ENCODE results near the gene TCF4.
A peak's percentile ranks its signal among the peaks of the same experiment; 100 is the strongest.

TCF4 gene

DNA sequence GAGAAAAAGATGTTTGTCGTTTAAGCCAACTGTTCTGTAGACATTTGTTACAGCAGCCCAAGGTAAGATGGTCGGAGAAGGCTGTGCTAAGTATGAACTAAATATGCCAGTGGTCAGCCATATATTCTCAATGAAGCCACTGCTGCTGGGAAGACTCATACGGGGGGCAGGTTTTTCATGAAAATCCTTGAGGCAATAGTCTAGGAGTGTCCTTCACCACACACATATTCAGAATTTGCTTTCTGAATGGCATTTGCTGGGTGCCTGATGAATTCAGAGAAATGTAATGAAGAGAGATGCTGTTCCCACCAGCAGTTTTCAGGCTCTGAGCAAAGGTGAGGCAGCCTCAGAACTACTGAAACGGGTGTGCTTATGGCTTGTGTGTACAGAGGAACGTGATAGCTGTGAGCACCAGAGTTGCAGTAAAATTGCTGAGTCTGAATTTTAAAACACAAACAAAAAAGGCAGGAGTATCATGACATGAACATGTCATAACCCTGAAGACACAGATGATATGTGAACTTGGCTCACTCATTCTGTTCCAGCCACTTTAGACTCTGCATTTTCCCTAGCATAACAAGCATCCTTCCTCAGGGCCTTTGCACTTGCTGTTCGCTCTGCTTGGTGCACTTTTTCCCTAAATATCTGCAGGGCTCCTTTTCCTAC lies 21.3 kb upstream of the TCF4 start:
- H3K27ac ChIP-seq (ENCODE audit: insufficient read depth, low read length, poor library complexity, severe bottlenecking): no peak overlapping the region
- H3K4me3 ChIP-seq (ENCODE audit: insufficient read depth, low read depth, low read length, poor library complexity, severe bottlenecking): no peak overlapping the region
- no peaks in the 10 kb centered on the region for H3K27me3 ChIP-seq (replicated peaks; ENCODE audit: control insufficient read depth, insufficient read depth, low read length, poor library complexity, severe bottlenecking)
- no peak for DNase-seq
- H3K4me1 ChIP-seq (ENCODE audit: control insufficient read depth, insufficient read depth, low read length, poor library complexity, severe bottlenecking): no peaks in the 10 kb centered on the region
- H3K9me3 ChIP-seq (ENCODE audit: control insufficient read depth, low read length): no peaks in the 10 kb centered on the region
- no peaks in the 10 kb centered on the region for H3K36me3 ChIP-seq (ENCODE audit: control insufficient read depth, insufficient read depth, low read length)

GRCh38 chr18:55608497-55608896 lies 20.5 kb upstream of the TCF4 start:
- Histone ChIP-seq H3K27ac (ENCODE audit: insufficient read depth, low read length, poor library complexity, severe bottlenecking) (no peak overlapping the region), H3K36me3 (ENCODE audit: control insufficient read depth, insufficient read depth, low read length) (no peaks in the 10 kb centered on the region), H3K4me1 (ENCODE audit: control insufficient read depth, insufficient read depth, low read length, poor library complexity, severe bottlenecking) (no peaks in the 10 kb centered on the region), H3K27me3 (replicated peaks; ENCODE audit: control insufficient read depth, insufficient read depth, low read length, poor library complexity, severe bottlenecking) (no peaks in the 10 kb centered on the region), H3K9me3 (ENCODE audit: control insufficient read depth, low read length) (no peaks in the 10 kb centered on the region), H3K4me3 (ENCODE audit: insufficient read depth, low read depth, low read length, poor library complexity, severe bottlenecking) (no peak overlapping the region)
- no peak for DNase-seq

DNA sequence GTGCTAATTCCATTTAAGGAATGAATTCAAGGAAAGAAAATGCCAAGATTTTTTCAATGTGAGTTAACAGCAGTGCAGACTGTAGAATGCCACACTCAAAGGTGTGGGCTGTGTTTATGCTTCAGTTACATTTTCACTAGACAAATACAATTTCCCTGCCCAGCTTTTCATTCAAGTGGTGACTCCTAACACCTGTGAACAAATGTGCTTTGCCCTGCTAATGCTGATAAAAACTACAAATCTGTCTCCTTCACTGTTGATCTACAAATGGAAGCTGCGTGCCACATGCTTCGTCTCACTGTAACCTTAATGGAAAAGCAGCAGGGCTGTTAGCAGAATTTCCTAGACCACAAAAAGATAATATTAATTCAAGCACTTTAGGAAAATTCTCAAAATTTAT lies 19.8 kb upstream of the TCF4 start:
- no peak for DNase-seq
- Histone ChIP-seq H3K4me1 (ENCODE audit: control insufficient read depth, insufficient read depth, low read length, poor library complexity, severe bottlenecking) (no peaks in the 10 kb centered on the region), H3K27ac (ENCODE audit: insufficient read depth, low read length, poor library complexity, severe bottlenecking) (no peak overlapping the region), H3K9me3 (ENCODE audit: control insufficient read depth, low read length) (no peaks in the 10 kb centered on the region), H3K27me3 (replicated peaks; ENCODE audit: control insufficient read depth, insufficient read depth, low read length, poor library complexity, severe bottlenecking) (no peaks in the 10 kb centered on the region), H3K36me3 (ENCODE audit: control insufficient read depth, insufficient read depth, low read length) (no peaks in the 10 kb centered on the region), H3K4me3 (ENCODE audit: insufficient read depth, low read depth, low read length, poor library complexity, severe bottlenecking) (no peak overlapping the region)

GRCh38 chr18:55605733-55606338 lies 17.8 kb upstream of the TCF4 start:
- no peak overlapping the region for H3K27ac ChIP-seq (ENCODE audit: insufficient read depth, low read length, poor library complexity, severe bottlenecking)
- H3K27me3 ChIP-seq (replicated peaks; ENCODE audit: control insufficient read depth, insufficient read depth, low read length, poor library complexity, severe bottlenecking): no peaks in the 10 kb centered on the region
- no peaks in the 10 kb centered on the region for H3K4me1 ChIP-seq (ENCODE audit: control insufficient read depth, insufficient read depth, low read length, poor library complexity, severe bottlenecking)
- no peaks in the 10 kb centered on the region for H3K9me3 ChIP-seq (ENCODE audit: control insufficient read depth, low read length)
- no peak for DNase-seq
- H3K36me3 ChIP-seq (ENCODE audit: control insufficient read depth, insufficient read depth, low read length): no peaks in the 10 kb centered on the region
- H3K4me3 ChIP-seq (ENCODE audit: insufficient read depth, low read depth, low read length, poor library complexity, severe bottlenecking): no peak overlapping the region

DNA sequence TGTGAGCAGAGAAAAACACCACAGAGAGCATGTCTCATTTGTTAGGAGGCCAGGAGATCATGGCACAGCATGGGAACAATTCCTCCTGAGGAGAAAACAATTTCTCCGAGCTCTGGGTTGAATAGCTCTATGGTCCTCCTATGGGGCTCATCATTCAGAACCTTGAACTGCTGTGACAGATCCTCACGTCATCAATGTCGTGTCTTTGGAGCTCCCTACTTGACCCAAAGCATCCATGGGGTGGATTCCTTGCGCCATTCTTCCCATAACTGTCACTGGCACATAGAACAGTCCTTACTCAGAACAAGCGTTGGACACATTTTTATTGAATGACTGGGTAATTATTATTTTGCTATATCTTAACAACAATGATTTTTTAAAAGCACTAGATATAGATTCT lies 15.8 kb upstream of the TCF4 start:
- no peaks in the 10 kb centered on the region for H3K36me3 ChIP-seq (ENCODE audit: control insufficient read depth, insufficient read depth, low read length)
- no peak overlapping the region for H3K4me3 ChIP-seq (ENCODE audit: insufficient read depth, low read depth, low read length, poor library complexity, severe bottlenecking)
- H3K27ac ChIP-seq (ENCODE audit: insufficient read depth, low read length, poor library complexity, severe bottlenecking): no peak overlapping the region
- no peaks in the 10 kb centered on the region for H3K27me3 ChIP-seq (replicated peaks; ENCODE audit: control insufficient read depth, insufficient read depth, low read length, poor library complexity, severe bottlenecking)
- DNase-seq: no peak
- no peaks in the 10 kb centered on the region for H3K9me3 ChIP-seq (ENCODE audit: control insufficient read depth, low read length)
- no peaks in the 10 kb centered on the region for H3K4me1 ChIP-seq (ENCODE audit: control insufficient read depth, insufficient read depth, low read length, poor library complexity, severe bottlenecking)

DNA sequence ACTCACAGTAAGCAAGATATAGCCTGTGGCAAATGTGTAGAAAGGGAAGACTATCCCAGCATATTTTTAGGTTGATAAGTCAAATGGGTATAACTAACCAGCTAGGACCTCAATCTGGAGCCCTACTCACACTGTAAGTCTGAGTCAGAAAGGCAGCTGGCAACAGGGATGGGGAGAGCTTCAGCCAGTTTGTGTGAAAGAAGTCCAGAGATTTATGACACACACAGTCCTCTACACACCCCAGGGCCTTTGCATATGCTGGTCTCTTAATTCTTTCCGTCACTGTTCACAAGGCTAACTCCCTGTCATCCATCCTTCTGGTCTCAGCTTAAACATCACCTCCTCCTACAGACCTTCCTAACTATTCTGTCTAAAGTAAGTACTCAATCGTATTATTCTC lies 5.9 kb upstream of the TCF4 start:
- Histone ChIP-seq H3K27me3 (replicated peaks; ENCODE audit: control insufficient read depth, insufficient read depth, low read length, poor library complexity, severe bottlenecking) (peaks cover 6% of the 10 kb centered on the region), H3K27ac (ENCODE audit: insufficient read depth, low read length, poor library complexity, severe bottlenecking) (no peak overlapping the region), H3K4me3 (ENCODE audit: insufficient read depth, low read depth, low read length, poor library complexity, severe bottlenecking) (no peak overlapping the region), H3K9me3 (ENCODE audit: control insufficient read depth, low read length) (no peaks in the 10 kb centered on the region), H3K4me1 (ENCODE audit: control insufficient read depth, insufficient read depth, low read length, poor library complexity, severe bottlenecking) (no peaks in the 10 kb centered on the region), H3K36me3 (ENCODE audit: control insufficient read depth, insufficient read depth, low read length) (no peaks in the 10 kb centered on the region)
- DNase-seq: no peak

DNA sequence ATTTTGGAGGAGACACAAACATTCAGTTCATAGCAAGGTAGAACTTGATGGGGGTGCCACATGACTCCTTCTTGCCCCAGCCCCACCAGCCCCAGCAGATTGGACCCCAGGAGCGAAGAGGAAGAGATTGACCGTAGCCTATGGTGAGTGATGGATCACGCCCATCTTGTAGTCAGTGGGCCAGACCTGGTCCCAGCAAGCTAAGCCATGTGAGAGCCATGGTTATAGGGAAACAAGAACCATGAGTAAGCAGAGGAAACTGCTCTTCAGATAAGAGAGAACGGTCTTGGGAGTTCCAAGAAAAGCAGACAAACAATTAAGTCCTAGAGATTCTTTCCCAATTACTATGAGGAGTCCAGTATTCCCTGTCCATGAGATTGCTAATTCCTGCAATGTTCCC lies 4.6 kb upstream of the TCF4 start:
- H3K27ac ChIP-seq (ENCODE audit: insufficient read depth, low read length, poor library complexity, severe bottlenecking): no peak overlapping the region
- peaks cover under 1% of the 10 kb centered on the region for H3K4me1 ChIP-seq (ENCODE audit: control insufficient read depth, insufficient read depth, low read length, poor library complexity, severe bottlenecking)
- H3K27me3 ChIP-seq (replicated peaks; ENCODE audit: control insufficient read depth, insufficient read depth, low read length, poor library complexity, severe bottlenecking): peaks cover 11% of the 10 kb centered on the region
- H3K4me3 ChIP-seq (ENCODE audit: insufficient read depth, low read depth, low read length, poor library complexity, severe bottlenecking): no peak overlapping the region
- DNase-seq: no peak
- no peaks in the 10 kb centered on the region for H3K36me3 ChIP-seq (ENCODE audit: control insufficient read depth, insufficient read depth, low read length)
- H3K9me3 ChIP-seq (ENCODE audit: control insufficient read depth, low read length): no peaks in the 10 kb centered on the region

DNA sequence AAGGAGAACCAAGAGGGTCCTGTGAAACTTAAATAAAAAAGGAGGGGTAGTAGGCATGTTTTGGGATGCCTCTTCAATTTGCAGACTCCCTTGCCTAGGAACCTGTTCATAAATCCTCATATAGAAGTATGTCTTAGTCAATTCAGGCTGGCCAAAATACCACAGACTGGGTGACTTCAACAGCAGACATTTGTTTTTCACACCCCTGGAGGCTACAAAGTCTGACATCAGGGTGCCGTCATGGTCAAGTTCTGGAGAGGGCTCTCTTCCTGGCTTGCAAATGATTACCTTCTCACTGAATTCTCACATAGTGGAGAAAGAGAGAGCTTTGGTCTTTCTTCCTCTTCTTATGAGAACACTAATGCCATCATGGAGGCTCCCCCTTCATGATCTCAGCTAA lies 4.1 kb upstream of the TCF4 start:
- H3K4me1 ChIP-seq (ENCODE audit: control insufficient read depth, insufficient read depth, low read length, poor library complexity, severe bottlenecking): peaks cover 3% of the 10 kb centered on the region
- H3K27me3 ChIP-seq (replicated peaks; ENCODE audit: control insufficient read depth, insufficient read depth, low read length, poor library complexity, severe bottlenecking): peaks cover 16% of the 10 kb centered on the region
- H3K9me3 ChIP-seq (ENCODE audit: control insufficient read depth, low read length): no peaks in the 10 kb centered on the region
- no peak for DNase-seq
- no peak overlapping the region for H3K4me3 ChIP-seq (ENCODE audit: insufficient read depth, low read depth, low read length, poor library complexity, severe bottlenecking)
- H3K36me3 ChIP-seq (ENCODE audit: control insufficient read depth, insufficient read depth, low read length): no peaks in the 10 kb centered on the region
- H3K27ac ChIP-seq (ENCODE audit: insufficient read depth, low read length, poor library complexity, severe bottlenecking): no peak overlapping the region

- H3K4me3 ChIP-seq (ENCODE audit: insufficient read depth, low read depth, low read length, poor library complexity, severe bottlenecking): no peak overlapping the region
- peaks cover 3% of the 10 kb centered on the region for H3K4me1 ChIP-seq (ENCODE audit: control insufficient read depth, insufficient read depth, low read length, poor library complexity, severe bottlenecking)
- H3K27ac ChIP-seq (ENCODE audit: insufficient read depth, low read length, poor library complexity, severe bottlenecking): no peak overlapping the region
- DNase-seq: peak; percentile 13 to 32 (median 16)
- H3K36me3 ChIP-seq (ENCODE audit: control insufficient read depth, insufficient read depth, low read length): no peaks in the 10 kb centered on the region
- H3K27me3 ChIP-seq (replicated peaks; ENCODE audit: control insufficient read depth, insufficient read depth, low read length, poor library complexity, severe bottlenecking): peaks cover 27% of the 10 kb centered on the region
- no peaks in the 10 kb centered on the region for H3K9me3 ChIP-seq (ENCODE audit: control insufficient read depth, low read length)
These were observed 1.8 kb upstream of the TCF4 start for GRCh38 chr18:55589625-55590291.

DNA sequence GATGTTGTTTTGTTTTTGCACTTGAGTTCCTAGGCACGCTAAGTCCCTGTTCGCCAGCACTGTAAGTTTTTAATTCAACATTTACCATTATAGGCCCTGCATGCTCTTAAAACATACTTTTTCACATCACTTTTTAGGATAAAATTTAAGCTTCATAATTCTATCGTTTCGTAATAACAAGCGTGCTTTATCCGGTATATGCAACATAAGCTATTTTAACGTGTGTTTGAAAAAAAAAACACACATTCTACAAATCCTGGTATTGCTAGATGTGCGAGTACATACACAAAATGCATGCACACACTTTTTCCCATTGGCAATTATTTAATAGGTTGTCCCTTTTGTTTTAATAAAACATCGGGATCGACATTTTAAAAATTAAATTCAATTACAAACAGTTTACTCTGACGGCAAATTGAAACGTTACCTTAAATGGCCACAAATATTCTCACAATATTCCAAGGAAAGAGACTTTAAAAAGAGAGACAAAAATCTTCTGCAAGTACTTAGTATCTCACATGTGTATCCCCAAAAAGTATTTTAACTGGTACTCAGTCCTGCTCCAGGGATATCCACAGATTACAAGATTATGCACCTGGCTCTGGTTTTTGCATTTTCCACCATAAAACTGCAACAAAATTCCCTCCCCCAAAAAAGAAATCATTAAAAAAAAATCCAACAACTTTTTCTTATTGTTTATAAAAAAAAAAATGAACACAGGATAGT lies 1.0 kb upstream of the TCF4 start:
- no peak overlapping the region for H3K27ac ChIP-seq (ENCODE audit: insufficient read depth, low read length, poor library complexity, severe bottlenecking)

More for the DNA sequence above, 1.0 kb upstream of the TCF4 start:
- H3K9me3 ChIP-seq (ENCODE audit: control insufficient read depth, low read length): no peaks in the 10 kb centered on the region
- DNase-seq: no peak
- H3K36me3 ChIP-seq (ENCODE audit: control insufficient read depth, insufficient read depth, low read length): no peaks in the 10 kb centered on the region
- H3K27me3 ChIP-seq (replicated peaks; ENCODE audit: control insufficient read depth, insufficient read depth, low read length, poor library complexity, severe bottlenecking): peaks cover 27% of the 10 kb centered on the region
- no peak overlapping the region for H3K4me3 ChIP-seq (ENCODE audit: insufficient read depth, low read depth, low read length, poor library complexity, severe bottlenecking)
- peaks cover 3% of the 10 kb centered on the region for H3K4me1 ChIP-seq (ENCODE audit: control insufficient read depth, insufficient read depth, low read length, poor library complexity, severe bottlenecking)
